ENCODE data around the gene FAM47E. TPM values are rescaled to one million over a fixed set of nuclear protein-coding genes. Genes with fewer than 3 reads are reported as not detected.

The FAM47E gene
- total and polyA plus RNA-seq, 2 of the 8 experiments (the other 6 are each of a cell fraction or from before 2014, with no cell fraction given), result 1.3 to 1.4 TPM

GRCh38 chr4:76301775-76302162 lies 50.2 kb downstream of the FAM47E start (continued):
- TF ChIP-seq TBP (IDR thresholded peaks at IDR 0.05; ENCODE audit: low read depth, low read length) (no peak), EZH2 (IDR thresholded peaks at IDR 0.05; ENCODE audit: low read depth, low read length, severe bottlenecking) (no peak), CHD1 (IDR thresholded peaks at IDR 0.05; ENCODE audit: low read depth, low read length) (no peak), POLR2A (IDR thresholded peaks at IDR 0.05; ENCODE audit: control extremely low read depth in 1 of 2, low read depth in 2 of 2, low read length in 2 of 2) (no peak), SUZ12 (IDR thresholded peaks at IDR 0.05; ENCODE audit: low read length) (no peak)

Measured in H1 (cell line).